SIG-M5 treated with dmso at 0.1 percent for 504 hours (cell line): Measurements from ENCODE around the gene NUP85.
"Not testable (repeated sequence)": the region's sequence is repeated elsewhere in the genome, so short reads cannot be mapped to it uniquely, and the experiment has no call there.

Experiments
- DNase-seq: peaks from one replicate; lab custom pipeline; 2025; ENCODE audit not compliant: unreplicated experiment; lab: John Stamatoyannopoulos, UW

NUP85 gene

DNA sequence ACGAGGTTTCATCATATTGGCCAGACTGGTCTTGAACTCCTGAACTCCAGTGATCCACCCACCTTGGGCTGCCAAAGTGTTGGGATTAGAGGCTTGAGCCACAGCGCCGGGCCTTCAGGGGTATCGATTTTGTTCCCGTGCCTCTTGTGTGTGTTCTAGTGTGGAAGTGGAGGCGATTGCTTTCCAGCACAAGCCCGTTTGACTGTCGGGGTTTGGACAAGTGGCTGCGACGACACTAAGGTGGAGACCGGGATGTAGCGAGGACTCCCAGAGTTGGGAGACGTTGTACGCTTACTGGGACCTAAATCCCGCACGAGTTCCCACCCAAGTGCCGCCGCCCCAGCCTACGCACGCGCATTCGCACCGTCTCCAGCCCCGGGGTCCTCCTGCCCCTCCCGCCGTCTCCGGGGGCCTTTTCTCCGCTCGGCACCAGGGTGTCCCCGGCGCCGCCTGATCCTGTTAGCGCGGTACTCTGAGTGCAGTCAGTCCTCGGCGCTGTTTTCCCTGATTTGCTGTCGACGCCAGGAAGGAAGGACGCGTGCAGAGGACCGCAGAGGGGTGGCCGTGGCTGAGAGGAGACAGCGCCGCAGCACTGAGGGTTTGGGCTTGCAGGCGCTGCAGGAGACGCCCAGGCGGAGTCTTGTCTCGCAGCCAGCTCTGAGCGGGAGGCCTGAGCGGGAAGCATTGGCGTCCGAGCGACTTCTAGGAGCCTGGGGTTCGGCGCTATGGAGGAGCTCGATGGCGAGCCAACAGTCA, at the start of gene NUP85:
Gene NUP85, plus strand, starts transcription at position 643 of the 756 bp plus-strand sequence. Its CDS starts 83 bp downstream, at position 726.
- DNase-seq: peak; percentile 95

GRCh38 chr17:75158480-75158879, 47.0 kb upstream of the NUP85 start:
- not testable (repeated sequence) for DNase-seq

DNA sequence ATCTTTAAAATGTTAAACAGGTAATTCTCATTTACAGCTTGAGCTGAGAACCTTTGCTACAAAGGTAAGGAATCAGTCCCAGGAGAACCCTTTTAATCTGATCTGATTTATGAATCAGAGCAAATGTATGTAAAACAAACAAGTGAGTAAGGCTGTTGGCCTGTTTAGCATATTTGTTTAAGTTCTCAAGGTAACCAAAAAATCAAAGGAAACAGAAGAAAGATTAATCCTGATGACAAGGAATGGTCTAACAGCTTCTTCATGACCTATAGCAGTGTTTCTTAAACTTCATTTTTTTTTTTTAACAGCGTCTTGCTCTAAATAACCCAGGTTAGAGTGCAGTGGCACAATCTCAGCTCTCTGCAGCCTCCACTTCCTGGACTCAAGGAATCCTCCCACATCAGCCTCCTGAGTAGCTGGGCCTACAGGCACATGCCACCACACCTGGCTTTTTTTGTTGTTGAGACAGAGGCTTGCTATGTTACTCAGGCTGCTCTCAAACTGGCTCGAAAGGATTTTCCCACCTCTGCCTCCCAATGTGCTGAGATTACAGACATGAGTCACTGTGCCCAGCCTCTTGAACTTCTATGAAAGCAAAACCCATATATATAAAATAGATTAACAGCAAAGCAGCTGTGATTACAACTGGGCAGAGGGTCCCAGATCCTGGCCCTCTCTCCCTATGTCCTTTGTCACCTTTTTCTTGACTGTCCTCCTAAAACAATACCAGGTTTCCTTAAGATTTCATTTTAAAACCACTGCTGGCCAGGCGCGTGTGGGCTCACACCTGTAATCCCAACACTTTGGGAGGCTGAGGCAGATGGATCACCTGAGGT, 46.1 kb upstream of the NUP85 start:
- peak; percentile 42 for DNase-seq

DNA sequence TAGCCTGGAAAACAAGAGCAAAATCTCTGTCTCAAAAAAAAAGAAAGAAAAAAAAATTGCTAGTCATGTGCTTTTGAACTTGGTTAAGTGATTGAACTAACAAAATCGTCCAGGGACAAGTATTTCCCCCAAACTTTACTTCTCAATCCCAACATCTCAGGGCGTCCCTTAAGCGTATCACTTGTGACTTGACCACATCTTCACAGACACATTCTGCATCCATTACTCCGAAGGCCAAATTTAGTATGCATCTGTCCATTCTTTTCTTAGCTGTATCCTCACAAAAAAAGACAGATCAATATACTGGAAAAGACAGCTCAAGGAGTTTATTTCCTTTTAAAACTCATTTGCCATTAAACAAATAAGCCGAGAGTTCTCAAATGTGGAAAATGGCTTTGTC, 45.3 kb upstream of the NUP85 start:
- DNase-seq: no peak

DNA sequence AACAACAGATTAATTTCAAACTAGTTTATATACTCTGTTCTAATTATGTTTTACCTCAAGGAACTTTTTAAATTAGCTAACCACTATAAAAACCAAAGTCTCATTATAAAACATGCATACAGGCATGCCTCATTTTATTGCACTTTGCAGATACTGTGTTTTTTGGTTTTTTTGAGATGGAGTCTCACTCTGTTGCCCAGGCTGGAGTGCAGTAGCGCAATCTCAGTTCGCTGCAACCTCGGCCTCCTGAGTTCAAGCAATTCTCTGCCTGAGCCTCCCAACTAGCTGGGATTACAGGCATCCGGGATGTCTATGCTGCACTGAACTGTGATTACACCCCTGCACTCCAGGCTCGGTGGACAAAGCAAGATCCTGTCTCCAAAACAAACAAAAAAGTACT, 42.4 kb upstream of the NUP85 start:
- no peak for DNase-seq

DNA sequence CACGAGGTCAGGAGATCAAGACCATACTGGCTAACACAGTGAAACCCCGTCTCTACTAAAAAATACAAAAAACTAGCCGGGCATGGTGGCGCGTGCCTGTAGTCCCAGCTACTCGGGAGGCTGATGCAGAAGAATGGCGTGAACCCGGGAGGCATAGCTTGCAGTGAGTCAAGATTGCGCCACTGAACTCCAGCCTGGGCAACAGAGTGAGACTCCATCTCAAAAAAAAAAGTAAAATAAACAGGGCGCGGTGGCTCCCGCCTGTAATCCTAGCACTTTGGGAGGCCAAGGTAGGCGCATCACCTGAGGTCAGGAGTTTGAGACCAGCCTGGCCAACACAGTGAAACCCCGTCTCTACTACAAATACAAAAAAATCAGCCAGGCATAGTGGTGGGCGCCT, 40.9 kb upstream of the NUP85 start:
- not testable (repeated sequence) for DNase-seq

DNA sequence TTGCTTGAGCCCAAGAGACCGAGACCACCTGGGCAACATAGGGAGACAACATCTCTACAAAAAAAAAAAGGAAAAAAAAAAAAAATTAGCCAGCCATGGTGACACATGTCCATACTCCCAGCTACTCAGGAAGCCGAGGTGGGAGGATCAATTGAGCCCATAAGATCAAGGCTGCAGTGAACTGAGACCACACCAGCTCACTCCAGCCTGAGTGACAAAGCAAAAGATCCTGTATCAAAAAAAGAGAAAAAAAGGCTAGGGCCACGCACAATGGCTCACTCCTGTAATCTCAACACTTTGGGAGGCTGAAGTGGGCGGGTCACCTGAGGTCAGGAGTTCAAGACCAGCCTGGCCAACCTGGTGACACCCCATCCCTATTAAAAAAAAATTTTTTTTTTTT, 36.5 kb upstream of the NUP85 start:
- DNase-seq: no peak

DNA sequence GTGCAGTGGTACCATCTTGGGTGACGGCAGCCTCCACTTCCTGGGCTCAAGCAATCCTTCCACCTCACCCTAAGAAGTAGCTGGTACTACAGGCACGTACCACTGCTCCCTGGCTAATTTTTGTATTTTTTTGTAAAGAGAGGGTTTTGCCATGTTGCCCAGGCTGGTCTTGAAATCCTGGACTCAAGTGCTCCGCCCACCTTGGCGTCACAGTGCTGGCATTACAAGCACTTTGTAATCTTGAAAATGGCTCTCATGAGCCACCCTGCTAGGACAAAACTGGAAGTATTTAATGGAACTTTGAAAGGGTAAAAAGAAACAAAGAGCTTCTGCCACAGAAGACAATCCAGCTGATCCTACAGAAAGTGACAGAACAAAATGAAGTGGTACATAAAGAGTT, 32.0 kb upstream of the NUP85 start:
- no peak for DNase-seq

DNA sequence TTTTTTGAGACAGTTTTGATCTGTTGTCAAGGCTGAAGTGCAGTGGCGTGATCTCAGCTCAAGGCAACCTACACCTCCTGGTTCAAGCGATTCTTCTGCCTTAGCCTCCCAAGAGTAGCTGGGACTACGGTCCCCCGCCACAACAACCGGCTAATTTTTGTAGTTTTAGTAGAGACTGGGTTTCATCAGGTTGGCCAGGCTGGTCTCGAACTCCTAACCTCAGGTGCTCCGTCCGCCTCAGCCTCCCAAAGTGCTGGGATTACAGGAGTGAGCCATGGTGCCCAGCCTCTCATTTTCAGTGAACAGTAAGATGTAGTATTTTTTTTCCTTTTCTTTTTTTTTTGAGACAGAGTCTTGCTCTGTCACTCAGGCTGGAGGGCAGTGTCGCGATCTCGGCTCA, 30.5 kb upstream of the NUP85 start:
- DNase-seq: no peak

GRCh38 chr17:75176625-75177024, 28.9 kb upstream of the NUP85 start:
- DNase-seq: no peak

DNA sequence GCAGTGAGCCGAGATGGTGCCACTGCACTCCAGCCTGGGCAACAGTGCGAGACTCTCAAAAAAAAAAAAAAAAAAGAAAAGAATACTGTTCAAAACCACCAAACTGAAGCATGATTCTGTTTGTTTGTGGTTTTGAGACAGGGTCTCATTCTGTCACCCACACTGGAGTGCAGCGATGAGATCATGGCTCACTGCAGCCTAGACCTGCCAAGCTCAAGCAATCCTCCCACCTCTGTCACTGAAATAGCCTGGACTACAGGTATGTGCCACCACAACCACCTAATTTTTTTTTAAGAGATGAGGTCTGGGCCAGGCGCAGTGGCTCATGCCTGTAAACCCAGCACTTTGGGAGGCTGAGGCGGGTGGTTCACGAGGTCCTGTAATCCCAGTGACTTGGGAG, 27.0 kb upstream of the NUP85 start:
- DNase-seq: no peak

DNA sequence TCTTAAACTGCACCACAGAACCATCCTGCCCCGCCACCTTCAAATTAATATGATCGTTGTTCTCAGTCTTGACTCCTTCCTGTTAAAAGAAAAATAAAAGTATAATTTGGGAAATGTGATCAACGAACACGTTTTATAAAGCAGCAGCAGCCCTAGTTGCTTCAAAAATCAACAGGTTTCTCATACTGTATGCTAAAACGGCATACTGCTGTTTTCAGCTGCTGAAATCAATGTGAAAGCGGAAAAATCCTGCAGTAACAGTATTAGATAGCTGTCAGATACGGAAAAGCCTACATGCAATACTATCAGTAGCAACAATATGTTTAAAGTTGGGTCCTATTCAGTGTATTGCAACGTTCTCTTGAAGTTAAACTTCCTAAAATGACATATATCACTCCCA, 24.4 kb upstream of the NUP85 start:
- no peak for DNase-seq

DNA sequence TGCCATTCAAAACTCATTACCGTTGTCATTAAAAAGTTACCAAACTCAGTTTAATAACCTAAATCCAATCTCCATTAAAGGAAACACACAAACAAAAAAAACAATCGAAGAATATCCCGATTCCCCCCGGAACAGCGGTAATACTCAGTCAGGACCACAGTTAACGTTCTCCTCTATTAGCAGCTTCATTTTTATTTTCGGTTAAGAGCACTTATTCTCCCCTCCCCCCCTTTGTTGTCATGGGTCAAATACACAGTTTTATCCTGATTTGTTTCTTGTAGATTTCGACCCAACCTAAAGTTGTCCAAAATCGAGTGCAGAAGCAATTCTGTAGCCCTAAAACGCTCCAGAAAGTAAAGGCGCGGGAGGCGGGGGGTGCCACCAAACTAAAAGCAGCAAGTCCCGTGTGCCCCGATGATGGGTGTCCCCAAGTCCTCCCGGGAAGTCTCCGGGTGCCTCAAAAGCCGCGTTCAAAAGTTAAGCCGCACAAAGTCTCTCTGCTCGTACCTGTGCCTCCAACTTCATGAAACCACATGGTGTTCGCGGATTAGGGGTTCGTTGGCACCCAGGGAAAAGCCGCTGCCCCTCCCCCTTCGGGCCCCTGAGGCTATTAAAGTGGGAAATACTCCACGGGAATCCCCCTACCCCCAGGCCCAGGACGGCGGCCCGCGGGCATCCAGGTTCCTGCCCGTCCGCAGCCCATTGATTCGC, 23.7 kb upstream of the NUP85 start:
- DNase-seq: no peak

DNA sequence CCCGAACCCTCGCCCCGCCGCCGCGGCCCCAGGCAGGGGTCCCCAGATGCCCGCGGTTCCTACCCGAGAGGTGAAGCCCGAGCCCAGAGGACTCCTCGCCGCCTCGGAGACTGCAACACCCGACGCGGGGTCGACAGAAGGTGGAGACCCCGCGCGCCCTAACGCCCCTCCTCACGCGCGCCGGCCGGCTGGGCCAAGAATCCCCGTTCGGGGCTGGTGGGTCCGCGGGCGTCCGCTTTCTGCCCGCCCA, 23.2 kb upstream of the NUP85 start:
- DNase-seq: no peak

- DNase-seq: peak; percentile 81
Observed at GRCh38 chr17:75182569-75183436, 22.7 kb upstream of the NUP85 start, which contains the start of gene SUMO2. Gene SUMO2 (minus strand): TSS chr17:75182959. CDS start chr17:75182834, 125 bp downstream.

DNA sequence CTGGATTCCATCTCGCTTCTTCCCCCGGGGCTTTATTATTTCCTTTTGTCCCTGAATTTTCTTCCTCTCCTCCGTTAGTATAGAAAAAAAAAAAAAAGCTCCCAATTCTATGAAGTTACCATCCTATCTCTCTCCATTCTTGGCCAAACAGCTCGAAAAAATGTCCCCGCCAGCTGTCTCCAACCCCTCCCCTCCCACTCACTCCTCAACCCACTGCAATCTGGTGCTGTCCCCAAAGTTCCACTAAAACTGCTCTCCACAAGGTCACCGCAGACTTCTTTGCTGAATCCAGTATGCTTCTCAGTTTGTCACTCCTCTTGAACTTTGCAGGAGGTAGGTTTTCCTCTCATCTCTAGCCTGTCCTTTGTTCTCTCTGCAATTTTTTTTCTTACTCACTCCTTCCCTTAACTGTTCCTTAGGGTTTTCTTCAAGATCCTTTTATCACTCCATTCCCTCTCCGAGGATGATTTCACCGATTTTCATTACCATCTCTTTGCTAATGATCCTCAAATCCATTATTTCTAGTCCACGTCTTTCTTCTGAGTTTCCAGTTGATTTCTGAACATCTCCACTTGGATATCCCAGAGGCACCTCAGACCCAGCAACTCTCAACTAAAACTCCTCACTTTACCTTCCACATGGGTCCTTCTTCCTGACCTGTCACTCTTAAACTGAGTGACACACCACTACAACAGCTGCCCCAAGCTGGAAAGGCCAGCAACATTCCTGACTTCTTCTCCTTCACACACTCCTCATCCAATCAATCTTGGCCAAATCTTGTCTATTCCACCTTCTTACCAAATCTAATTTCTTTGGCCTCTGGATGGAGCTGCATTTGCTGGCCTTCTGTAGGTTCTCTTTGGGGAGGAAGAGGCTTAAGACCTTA, 21.2 kb upstream of the NUP85 start:
- DNase-seq: no peak

DNA sequence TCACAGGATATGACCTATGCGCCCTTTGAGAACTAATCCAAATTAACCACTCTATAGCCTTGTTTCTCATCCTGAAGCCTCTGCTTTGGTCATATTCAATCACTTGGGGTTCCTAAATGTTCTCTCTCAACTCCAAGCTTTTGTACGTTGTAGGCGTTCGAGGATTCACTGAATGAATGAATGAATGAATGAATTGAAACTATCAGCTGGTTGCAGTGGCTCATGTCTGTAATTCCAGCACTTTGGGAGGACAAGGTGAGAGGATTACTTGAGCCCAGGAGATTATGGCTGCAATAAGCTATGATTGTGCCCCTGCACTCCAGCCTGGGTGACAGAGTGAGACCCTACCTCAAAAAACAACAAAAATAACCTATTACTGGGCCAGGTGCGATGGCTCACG, 16.9 kb upstream of the NUP85 start:
- DNase-seq: no peak

- DNase-seq: peak; percentile 70
Observed at GRCh38 chr17:75191584-75191983, 13.9 kb upstream of the NUP85 start.

GRCh38 chr17:75194879-75195278, 10.6 kb upstream of the NUP85 start:
- no peak for DNase-seq
